ENCODE measurements around the gene BIK. TPM values are rescaled to one million over a fixed set of nuclear protein-coding genes. Genes with fewer than 3 reads are reported as not detected.

The BIK gene
- total RNA-seq, 4 donors from 2014 or later, result 6.1 to 11.3 (median 7.3) TPM

DNA sequence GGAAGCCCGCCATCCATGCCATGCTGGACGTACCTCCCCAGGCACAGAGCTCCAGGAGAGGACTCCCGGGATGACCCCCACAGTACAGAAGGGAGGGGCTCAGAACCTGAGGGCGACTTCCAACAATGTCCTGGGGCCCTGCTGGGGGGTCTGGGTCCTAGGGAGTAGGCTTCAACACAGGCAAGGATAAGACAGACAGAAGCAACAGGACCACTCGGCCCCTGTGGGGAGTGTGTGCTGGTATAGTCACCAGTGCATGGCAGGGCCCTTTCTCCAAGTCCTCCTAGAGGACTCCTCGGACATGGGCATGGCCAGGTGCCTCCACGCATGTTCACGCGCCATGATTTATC lies 59.6 kb downstream of the BIK start:
- TF ChIP-seq POLR2AphosphoS5 (IDR thresholded peaks at IDR 0.05), result no peak
- no peak for TF ChIP-seq EP300 (IDR thresholded peaks at IDR 0.05)
- TF ChIP-seq POLR2A (IDR thresholded peaks at IDR 0.05), result no peak
- no peak for TF ChIP-seq CTCF (IDR thresholded peaks at IDR 0.05)
- Histone ChIP-seq H3K4me3 (no peak overlapping the region), H3K27ac (no peak overlapping the region), H3K4me1 (peaks cover 23% of the 10 kb centered on the region), H3K9me3 (no peaks in the 10 kb centered on the region), H3K36me3 (peaks cover 77% of the 10 kb centered on the region), H3K27me3 (no peaks in the 10 kb centered on the region)
- DNase-seq (ENCODE audit: low spot score in 2 of 2), result no peak
- 97% methylated on average over 5 of the region's 9 CpGs for WGBS

- Histone ChIP-seq H3K4me1 (peaks cover 27% of the 10 kb centered on the region), H3K4me3 (no peak overlapping the region), H3K27ac (no peak overlapping the region), H3K27me3 (no peaks in the 10 kb centered on the region), H3K9me3 (no peaks in the 10 kb centered on the region), H3K36me3 (peaks cover 83% of the 10 kb centered on the region)
- DNase-seq (ENCODE audit: low spot score in 2 of 2), result no peak
- 87% methylated on average over 8 of the region's 14 CpGs for WGBS
- no peak for TF ChIP-seq EP300 (IDR thresholded peaks at IDR 0.05)
- TF ChIP-seq POLR2AphosphoS5 (IDR thresholded peaks at IDR 0.05), result no peak
- no peak for TF ChIP-seq CTCF (IDR thresholded peaks at IDR 0.05)
- TF ChIP-seq POLR2A (IDR thresholded peaks at IDR 0.05), result no peak
Observed at GRCh38 chr22:43171019-43171491, 60.5 kb downstream of the BIK start.

DNA sequence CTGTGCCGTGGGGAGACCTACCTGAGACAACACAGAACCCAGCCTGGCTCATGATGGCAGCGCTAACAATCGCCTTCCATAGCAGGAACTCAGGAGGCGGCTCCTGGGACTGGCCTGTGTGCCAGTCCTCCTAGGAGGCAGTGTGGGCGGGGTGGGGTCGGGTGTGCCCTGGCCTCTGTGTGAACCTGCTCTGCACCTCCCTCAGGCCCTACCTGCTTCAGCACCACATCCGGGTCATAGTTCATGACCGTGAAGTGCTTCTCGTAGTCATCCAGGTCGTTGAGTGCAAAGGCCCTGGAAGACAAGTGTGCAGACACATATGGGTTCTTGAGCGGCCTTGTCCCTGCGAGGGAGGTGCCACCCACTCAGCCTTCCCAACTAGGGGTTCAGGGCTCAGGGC lies 61.1 kb downstream of the BIK start:
- H3K36me3 ChIP-seq, result peaks cover 83% of the 10 kb centered on the region
- WGBS, result 33% methylated on average over 6 of the region's 12 CpGs

GRCh38 chr22:43172191-43172590 lies 61.6 kb downstream of the BIK start:
- no peak for TF ChIP-seq CTCF (IDR thresholded peaks at IDR 0.05)
- TF ChIP-seq POLR2A (IDR thresholded peaks at IDR 0.05), result no peak
- TF ChIP-seq EP300 (IDR thresholded peaks at IDR 0.05), result no peak
- no peak for TF ChIP-seq POLR2AphosphoS5 (IDR thresholded peaks at IDR 0.05)
- H3K4me3 ChIP-seq, result no peak overlapping the region
- no peaks in the 10 kb centered on the region for H3K9me3 ChIP-seq
- peaks cover 80% of the 10 kb centered on the region for H3K36me3 ChIP-seq
- H3K27ac ChIP-seq, result no peak overlapping the region
- H3K4me1 ChIP-seq, result peaks cover 27% of the 10 kb centered on the region
- H3K27me3 ChIP-seq, result no peaks in the 10 kb centered on the region
- DNase-seq (ENCODE audit: low spot score in 2 of 2), result no peak
- 94% methylated on average over 19 of the region's 19 CpGs for WGBS

More for the DNA sequence above, 61.1 kb downstream of the BIK start:
- no peaks in the 10 kb centered on the region for H3K27me3 ChIP-seq
- H3K4me1 ChIP-seq, result peaks cover 27% of the 10 kb centered on the region
- no peak for DNase-seq (ENCODE audit: low spot score in 2 of 2)
- no peak overlapping the region for H3K4me3 ChIP-seq
- H3K9me3 ChIP-seq, result no peaks in the 10 kb centered on the region
- H3K27ac ChIP-seq, result no peak overlapping the region
- TF ChIP-seq CTCF (IDR thresholded peaks at IDR 0.05) (no peak), EP300 (IDR thresholded peaks at IDR 0.05) (no peak), POLR2AphosphoS5 (IDR thresholded peaks at IDR 0.05) (no peak), POLR2A (IDR thresholded peaks at IDR 0.05) (no peak)

GRCh38 chr22:43173566-43173965 lies 63.0 kb downstream of the BIK start:
- peaks cover 23% of the 10 kb centered on the region for H3K4me1 ChIP-seq
- peaks cover 74% of the 10 kb centered on the region for H3K36me3 ChIP-seq
- 97% methylated on average over 9 of the region's 9 CpGs for WGBS

More at GRCh38 chr22:43173566-43173965, 63.0 kb downstream of the BIK start:
- H3K27me3 ChIP-seq, result no peaks in the 10 kb centered on the region
- no peak overlapping the region for H3K27ac ChIP-seq
- no peaks in the 10 kb centered on the region for H3K9me3 ChIP-seq
- no peak for DNase-seq (ENCODE audit: low spot score in 2 of 2)
- no peak overlapping the region for H3K4me3 ChIP-seq
- TF ChIP-seq CTCF (IDR thresholded peaks at IDR 0.05) (no peak), EP300 (IDR thresholded peaks at IDR 0.05) (no peak), POLR2AphosphoS5 (IDR thresholded peaks at IDR 0.05) (no peak), POLR2A (IDR thresholded peaks at IDR 0.05) (no peak)
